IMR-90 (cell line): ENCODE results near the gene PAX5. TPM values are rescaled to one million over a fixed set of nuclear protein-coding genes. Genes with fewer than 3 reads are reported as not detected.

Source experiments
- ATAC-seq: fragments of 200-7000 bp; cut with Tn5 transposase; 2 replicates; pipeline ENCODE4 v1.9.1; 2020; ENCODE audit warnings: low read depth, mild to moderate bottlenecking, moderate library complexity
- BruUV-seq: library from RNA; stranded (reverse); fragments of 400-500 nt; replicated peaks from 2 replicates; lab custom pipeline; 2021; lab: Mats Ljungman, UMichigan
- CTCF ChIA-PET: fragments of 300-600 bp; formaldehyde crosslinking; extraction: SDS; loops from one replicate; lab custom pipeline; 2021; ENCODE audit warnings: antibody characterized with exemption; lab: Yijun Ruan, JAX
- POLR2A ChIA-PET: fragments of 300-600 bp; sonication (Branson Sonifier 250); formaldehyde crosslinking; loops from one replicate; lab custom pipeline; 2022; ENCODE audit warnings: antibody characterized with exemption; ENCODE audit not compliant: unreplicated experiment; lab: Charles Lee
- DNase-seq: peaks from one replicate; pipeline ENCODE4 v3.0.0; 2013
- H2AFZ ChIP-seq: replicated peaks from 2 replicates; pipeline ENCODE3; 2013; ENCODE audit warnings: low read length, mild to moderate bottlenecking; ENCODE audit not compliant: poor library complexity
- H2AK5ac ChIP-seq: 2 replicates; pipeline ENCODE4 v1.6.1; 2013; ENCODE audit warnings: low read depth, low read length, inconsistent platforms
- H2AK9ac ChIP-seq: replicated peaks from 2 replicates; pipeline ENCODE3; 2013; ENCODE audit warnings: mild to moderate bottlenecking, low read depth, low read length, moderate library complexity; ENCODE audit not compliant: poor library complexity
- H2BK120ac ChIP-seq: 2 replicates; pipeline ENCODE4 v1.6.1; 2013; ENCODE audit warnings: low read depth, low read length, inconsistent platforms
- H2BK15ac ChIP-seq: 3 replicates; pipeline ENCODE4 v1.6.1; 2013; ENCODE audit warnings: low read depth, low read length, inconsistent platforms
- H2BK20ac ChIP-seq: 2 replicates; pipeline ENCODE4 v1.6.1; 2013; ENCODE audit warnings: low read depth, mild to moderate bottlenecking, inconsistent platforms, low read length, moderate library complexity
- H2BK5ac ChIP-seq: 2 replicates; pipeline ENCODE4 v1.6.1; 2013; ENCODE audit warnings: mild to moderate bottlenecking, low read depth, low read length, inconsistent platforms; ENCODE audit not compliant: poor library complexity, severe bottlenecking
- H3K14ac ChIP-seq: replicated peaks from 2 replicates; pipeline ENCODE4 v1.6.1; 2013; ENCODE audit warnings: low read depth, low read length, inconsistent platforms
- H3K18ac ChIP-seq: 2 replicates; pipeline ENCODE4 v1.6.1; 2013; ENCODE audit warnings: low read depth, low read length, control low read depth
- H3K23ac ChIP-seq: 2 replicates; pipeline ENCODE4 v1.6.1; 2013; ENCODE audit warnings: low read depth, low read length, inconsistent platforms
- H3K27ac ChIP-seq: 2 replicates; pipeline ENCODE4 v1.5.1; 2013; ENCODE audit warnings: mild to moderate bottlenecking, control low read depth, low read length; ENCODE audit not compliant: insufficient read depth
- H3K27me3 ChIP-seq: 2 replicates; pipeline ENCODE4 v1.6.1; 2013; ENCODE audit warnings: low read length; ENCODE audit not compliant: control insufficient read depth, insufficient read depth
- H3K36me3 ChIP-seq: 2 replicates; pipeline ENCODE4 v1.6.1; 2013; ENCODE audit warnings: low read length, mixed read lengths; ENCODE audit not compliant: control insufficient read depth, insufficient read depth
- H3K4ac ChIP-seq: 2 replicates; pipeline ENCODE4 v1.6.1; 2013; ENCODE audit warnings: low read depth, low read length, inconsistent platforms
- H3K4me1 ChIP-seq: 2 replicates; pipeline ENCODE4 v1.6.1; 2013; ENCODE audit warnings: low read length, mixed read lengths; ENCODE audit not compliant: control insufficient read depth, insufficient read depth
- H3K4me2 ChIP-seq: 2 replicates; pipeline ENCODE4 v1.6.1; 2013; ENCODE audit warnings: low read depth, mild to moderate bottlenecking, control low read depth, low read length, moderate library complexity
- H3K4me3 ChIP-seq: 2 replicates; pipeline ENCODE4 v1.5.1; 2013; ENCODE audit warnings: low read depth, mild to moderate bottlenecking, control low read depth, low read length, moderate library complexity; ENCODE audit not compliant: insufficient read depth
- H3K56ac ChIP-seq: 2 replicates; pipeline ENCODE4 v1.6.1; 2013; ENCODE audit warnings: low read length, inconsistent platforms; ENCODE audit not compliant: insufficient read depth; ENCODE audit errors: extremely low read depth
- H3K79me1 ChIP-seq, 2 experiments: 2 replicates each; pipeline ENCODE4 v1.6.1; 2013; ENCODE audit warnings: low read length in 2 of 2, inconsistent platforms in 1 of 2, low read depth in 1 of 2
- H3K9ac ChIP-seq: 2 replicates; pipeline ENCODE4 v1.6.1; 2013; ENCODE audit warnings: low read depth, low read length, control low read depth
- H3K9me1 ChIP-seq: 2 replicates; pipeline ENCODE4 v1.6.1; 2013; ENCODE audit warnings: low read length, inconsistent platforms; ENCODE audit not compliant: insufficient read depth
- H3K9me3 ChIP-seq: 2 replicates; pipeline ENCODE4 v1.6.1; 2013; ENCODE audit warnings: low read length; ENCODE audit not compliant: control insufficient read depth, insufficient read depth
- H4K20me1 ChIP-seq: 2 replicates; pipeline ENCODE4 v1.6.1; 2013; ENCODE audit warnings: low read length, inconsistent platforms; ENCODE audit not compliant: insufficient read depth
- H4K5ac ChIP-seq: 2 replicates; pipeline ENCODE4 v1.6.1; 2013; ENCODE audit warnings: mild to moderate bottlenecking, low read depth, low read length, control low read depth
- H4K8ac ChIP-seq, 2 experiments: 2 replicates each; pipeline ENCODE4 v1.6.1; 2013; ENCODE audit warnings: low read depth in 2 of 2, low read length in 2 of 2, control low read depth in 1 of 2, inconsistent platforms in 1 of 2
- H4K91ac ChIP-seq: 2 replicates; pipeline ENCODE4 v1.6.1; 2013; ENCODE audit warnings: low read depth, low read length, inconsistent platforms; ENCODE audit not compliant: insufficient read depth
- MAZ ChIP-seq: IDR thresholded peaks from 2 replicates; pipeline ENCODE4 v1.6.1; 2012; ENCODE audit warnings: low read depth, mild to moderate bottlenecking, low read length, improper control_type of control experiment, moderate library complexity, borderline replicate concordance
- RAD21 ChIP-seq: IDR thresholded peaks from 2 replicates; pipeline ENCODE4 v1.6.1; 2012; ENCODE audit warnings: low read length, improper control_type of control experiment
- WGBS, 2 experiments: methylation state at CpG; one replicate each; pipeline versions ENCODE4 v1.1.5 to v1.1.7; 2013; ENCODE audit warnings: missing lambda C conversion rate in 2 of 2; ENCODE audit not compliant: insufficient read length in 1 of 2; ENCODE audit errors: extremely low coverage in 2 of 2; 5-methylcytosine and 5-hydroxymethylcytosine counted together
- dilution Hi-C: fragments of 300-500 bp; cut with HindIII; formaldehyde crosslinking; loops from one replicate; pipeline ENCODE4 v1.14.3; 2018; ENCODE audit warnings: low sequenced_read_pairs; ENCODE audit not compliant: unreplicated experiment
- in situ Hi-C: fragments of 300-500 bp; cut with MboI; formaldehyde crosslinking; loops from 3 replicates; pipeline ENCODE4 v1.14.3; 2019; ENCODE audit warnings: low sequenced_read_pairs, inconsistent platforms, mixed read lengths
- intact Hi-C: fragments of 100-400 bp; cut with micrococcal nuclease; formaldehyde crosslinking; loops from 2 replicates; pipeline ENCODE4 v1.10.0; 2022
- polyA plus RNA-seq, 3 experiments: library from polyadenylated mRNA; depleted of rRNA; stranded (reverse); fragments of >200 nt; gene quantifications; 2 replicates each; pipeline ENCODE4 v1.2.3, GENCODE V29; 2012; ENCODE audit warnings: low replicate concordance in 1 of 3
- total RNA-seq: library from RNA; depleted of rRNA; stranded (reverse); fragments of >200 nt; gene quantifications from 2 replicates; pipeline ENCODE4 v1.2.3, GENCODE V29; 2012

Gene PAX5
- total and polyA plus RNA-seq, 2 of the 4 experiments (the other 2 are of a cell fraction), result not detected

DNA sequence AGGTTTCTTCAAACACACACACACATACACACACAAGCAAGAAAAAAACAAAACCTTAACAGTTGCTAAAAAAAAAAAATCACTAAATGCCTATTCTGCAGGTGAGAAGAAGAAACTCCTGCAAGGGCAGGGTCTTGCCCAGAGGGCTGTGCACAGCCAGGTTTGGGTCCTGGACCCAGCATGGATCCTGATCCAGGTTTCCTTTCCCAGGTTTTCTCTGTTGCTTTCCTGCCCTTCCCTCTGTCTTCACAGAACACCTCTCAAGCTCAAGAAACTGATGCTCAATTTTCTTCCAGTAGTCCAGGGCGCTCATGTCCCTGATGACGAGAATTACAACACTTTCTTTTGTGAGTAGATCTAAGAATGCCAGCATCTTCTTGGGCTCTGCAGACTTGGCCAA lies 136.6 kb downstream of the PAX5 start:
- H2BK20ac ChIP-seq, result no peak overlapping the region
- ChIA-PET POLR2A (no interaction called here), CTCF (no interaction called here)
- no peaks in the 10 kb centered on the region for H3K79me1 ChIP-seq
- H3K9ac ChIP-seq, result no peak overlapping the region
- DNase-seq (no peak), ATAC-seq (no peak)
- no peak overlapping the region for H2AK9ac ChIP-seq
- H4K20me1 ChIP-seq, result no peaks in the 10 kb centered on the region
- no peak overlapping the region for H2BK120ac ChIP-seq
- no peak overlapping the region for H3K27ac ChIP-seq
- H3K4me1 ChIP-seq, result no peaks in the 10 kb centered on the region
- H3K4ac ChIP-seq, result no peak overlapping the region
- TF ChIP-seq MAZ (no peak), RAD21 (no peak)
- no peak overlapping the region for H2BK15ac ChIP-seq
- no peaks in the 10 kb centered on the region for H3K36me3 ChIP-seq
- H3K18ac ChIP-seq, result no peak overlapping the region
- no peak overlapping the region for H4K91ac ChIP-seq
- H3K9me3 ChIP-seq, result no peaks in the 10 kb centered on the region
- H2AK5ac ChIP-seq, result no peak overlapping the region
- H2BK5ac ChIP-seq, result no peak overlapping the region
- H3K9me1 ChIP-seq, result no peaks in the 10 kb centered on the region
- H4K8ac ChIP-seq, result no peak overlapping the region
- no peak overlapping the region for H3K14ac ChIP-seq
- no TSS peak for BruUV-seq
- no peak overlapping the region for H3K4me3 ChIP-seq
- H3K27me3 ChIP-seq, result peaks cover 47% of the 10 kb centered on the region
- H3K4me2 ChIP-seq, result no peak overlapping the region
- H3K23ac ChIP-seq, result no peak overlapping the region
- no peak overlapping the region for H4K5ac ChIP-seq
- no peak overlapping the region for H3K56ac ChIP-seq
- no peak overlapping the region for H2AFZ ChIP-seq
- in situ Hi-C loops, result no loop called here
- WGBS, 2 experiments, result no CpG with 5 or more reads among the region's 2 CpGs
- intact Hi-C loops, result no loop called here
- dilution Hi-C loops, result no loop called here
